A549 (cell line): ENCODE measurements around the gene SLC10A3. TPM values are rescaled to one million over a fixed set of nuclear protein-coding genes. Genes with fewer than 3 reads are reported as not detected.
A peak's percentile ranks its signal among the peaks of the same experiment; 100 is the strongest.

Source experiments
- ATAC-seq, 2 experiments: fragments of 200-7000 bp in 1 of 2; fragments of >200 bp in 1 of 2; cut with Nextera tagmentation in 1 of 2; cut with Tn5 transposase in 1 of 2; 3 replicates each; pipeline versions ENCODE4 v1.8.0 to v1.9.1; 2018 to 2020; ENCODE audit warnings: mild to moderate bottlenecking in 1 of 2, moderate library complexity in 1 of 2
- CTCF ChIA-PET: fragments of 300-600 bp; sonication (Branson Sonifier 250); formaldehyde crosslinking; extraction: SDS; loops from one replicate; lab custom pipeline; 2021; ENCODE audit warnings: antibody characterized with exemption, inconsistent platforms; lab: Yijun Ruan, JAX
- POLR2A ChIA-PET: fragments of 350-600 bp; formaldehyde crosslinking; extraction: SDS; loops from one replicate; lab custom pipeline; 2021; ENCODE audit warnings: antibody characterized with exemption, inconsistent platforms; lab: Yijun Ruan, JAX
- DNase-seq, 2 experiments: peaks; one replicate each; pipeline versions ENCODE4 v3.0.0 to v3.0.0-alpha.2; 2011 to 2016; ENCODE audit warnings: low read depth in 1 of 2, low spot score in 1 of 2
- FAIRE-seq: peaks from 2 replicates; lab custom pipeline; 2011; peaks lifted over from hg19 to GRCh38; lab: Jason Lieb, UNC
- H3K27ac ChIP-seq, 2 experiments: fragments of >200 bp; sonication (Bioruptor Twin); formaldehyde crosslinking; 3 replicates each; pipeline ENCODE4 v1.5.1; 2016 to 2017
- H3K4me1 ChIP-seq: fragments of >200 bp; sonication (Bioruptor Twin); formaldehyde crosslinking; 3 replicates; pipeline ENCODE4 v1.6.1; 2016
- H3K4me2 ChIP-seq: fragments of >200 bp; sonication (Bioruptor Twin); formaldehyde crosslinking; 3 replicates; pipeline ENCODE4 v1.6.1; 2016
- H3K4me3 ChIP-seq: fragments of >200 bp; sonication (Bioruptor Twin); formaldehyde crosslinking; 3 replicates; pipeline ENCODE4 v1.5.1; 2016
- H3K9me3 ChIP-seq: fragments of >200 bp; sonication (Bioruptor Twin); formaldehyde crosslinking; 3 replicates; pipeline ENCODE4 v1.6.1; 2016
- CBX2 ChIP-seq: fragments of 200-600 bp; sonication (generic); IDR thresholded peaks from 2 replicates; pipeline ENCODE4 v1.6.1; 2016; ENCODE audit warnings: low read depth, mild to moderate bottlenecking, borderline replicate concordance
- CBX8 ChIP-seq: fragments of 200-600 bp; sonication (generic); IDR thresholded peaks from 2 replicates; pipeline ENCODE4 v1.6.1; 2016
- CEBPB ChIP-seq, 2 experiments: fragments of >200 bp in 1 of 2; sonication (Bioruptor Twin) in 1 of 2; formaldehyde crosslinking in 1 of 2; IDR thresholded peaks; 2 replicates each; pipeline ENCODE4 v1.6.1; 2012 to 2016
- CHD2 ChIP-seq: fragments of 150-350 bp; IDR thresholded peaks from 2 replicates; pipeline ENCODE4 v1.6.1; 2014; ENCODE audit warnings: low read length; ENCODE audit not compliant: partially characterized antibody
- CHD4 ChIP-seq: fragments of 200-600 bp; sonication (generic); IDR thresholded peaks from 2 replicates; pipeline ENCODE4 v1.6.1; 2016; ENCODE audit warnings: antibody characterized with exemption, mild to moderate bottlenecking, borderline replicate concordance
- EP300 ChIP-seq, 2 experiments: fragments of >200 bp; sonication (Bioruptor Twin); formaldehyde crosslinking; IDR thresholded peaks; 2 replicates in 1 of 2; 3 replicates in 1 of 2; pipeline ENCODE4 v1.6.1; 2016 to 2017
- ESRRA ChIP-seq: fragments of 150-350 bp; IDR thresholded peaks from 2 replicates; pipeline ENCODE4 v1.6.1; 2014; ENCODE audit warnings: mild to moderate bottlenecking, low read length, borderline replicate concordance
- GATA3 ChIP-seq: IDR thresholded peaks from 2 replicates; pipeline ENCODE4 v1.6.1; 2012; ENCODE audit warnings: borderline replicate concordance
- HDAC2 ChIP-seq: fragments of 200-600 bp; sonication (generic); IDR thresholded peaks from 2 replicates; pipeline ENCODE4 v1.6.1; 2016
- HEYL ChIP-seq: fragments of 250-450 bp; sonication (Bioruptor Pico); IDR thresholded peaks from 2 replicates; pipeline ENCODE4 v1.8.0; 2021; ENCODE audit warnings: mild to moderate bottlenecking, moderate library complexity
- HOXB5 ChIP-seq: fragments of 250-450 bp; sonication (Bioruptor Pico); IDR thresholded peaks from 2 replicates; pipeline ENCODE4 v1.5.0; 2020; ENCODE audit warnings: mild to moderate bottlenecking, moderate library complexity
- JUN ChIP-seq, 2 experiments: fragments of >200 bp; sonication (Bioruptor Twin); formaldehyde crosslinking; IDR thresholded peaks; 2 replicates in 1 of 2; 3 replicates in 1 of 2; pipeline ENCODE4 v1.6.1; 2016 to 2017
- KDM1A ChIP-seq: fragments of 200-600 bp; sonication (generic); IDR thresholded peaks from 2 replicates; pipeline ENCODE4 v1.6.1; 2016; ENCODE audit warnings: low read depth, mild to moderate bottlenecking
- MAX ChIP-seq: IDR thresholded peaks from 2 replicates; pipeline ENCODE4 v1.6.1; 2012
- NFE2L2 ChIP-seq: fragments of 150-350 bp; conservative IDR thresholded peaks from 2 replicates; pipeline ENCODE4 v1.6.1; 2014; ENCODE audit warnings: low read length
- PHF8 ChIP-seq: fragments of 200-600 bp; sonication (generic); IDR thresholded peaks from 2 replicates; pipeline ENCODE4 v1.6.1; 2016; ENCODE audit warnings: low read depth, mild to moderate bottlenecking, antibody characterized with exemption, moderate library complexity, borderline replicate concordance
- POLR2A ChIP-seq: IDR thresholded peaks from 2 replicates; pipeline ENCODE4 v1.6.1; 2012; ENCODE audit warnings: mild to moderate bottlenecking, low read length
- RARB ChIP-seq: fragments of 250-450 bp; sonication (Bioruptor Pico); IDR thresholded peaks from 2 replicates; pipeline ENCODE4 v1.8.0; 2021; ENCODE audit warnings: mild to moderate bottlenecking, moderate library complexity
- RCOR1 ChIP-seq: fragments of 150-350 bp; IDR thresholded peaks from 2 replicates; pipeline ENCODE4 v1.6.1; 2014; ENCODE audit warnings: antibody characterized with exemption, low read length, low read depth
- RFX5 ChIP-seq: fragments of 450-650 bp; IDR thresholded peaks from 2 replicates; pipeline ENCODE4 v1.7.1; 2014; ENCODE audit warnings: antibody characterized with exemption, mild to moderate bottlenecking, moderate library complexity
- RNF2 ChIP-seq: fragments of 200-600 bp; sonication (generic); IDR thresholded peaks from 2 replicates; pipeline ENCODE4 v1.6.1; 2016; ENCODE audit warnings: low read depth, mild to moderate bottlenecking, antibody characterized with exemption, moderate library complexity, borderline replicate concordance
- SMC3 ChIP-seq: fragments of >200 bp; sonication (Bioruptor Twin); formaldehyde crosslinking; IDR thresholded peaks from 3 replicates; pipeline ENCODE4 v1.6.1; 2018; ENCODE audit warnings: inconsistent platforms
- SREBF2 ChIP-seq: fragments of 450-650 bp; IDR thresholded peaks from 2 replicates; pipeline ENCODE4 v1.6.1; 2014; ENCODE audit warnings: mild to moderate bottlenecking, moderate library complexity
- TFCP2L1 ChIP-seq: fragments of 250-450 bp; sonication (Bioruptor Pico); IDR thresholded peaks from 2 replicates; pipeline ENCODE4 v1.5.0; 2021; ENCODE audit warnings: mild to moderate bottlenecking
- TP53 ChIP-seq: fragments of 250-450 bp; sonication (Bioruptor Pico); IDR thresholded peaks from 2 replicates; pipeline ENCODE4 v1.5.0; 2021; ENCODE audit warnings: mild to moderate bottlenecking, moderate library complexity
- USF2 ChIP-seq: fragments of 450-650 bp; IDR thresholded peaks from 2 replicates; pipeline ENCODE4 v1.6.1; 2014; ENCODE audit warnings: antibody characterized with exemption
- ZC3H11A ChIP-seq: fragments of 450-650 bp; IDR thresholded peaks from 2 replicates; pipeline ENCODE4 v1.6.1; 2014; ENCODE audit warnings: antibody characterized with exemption, mild to moderate bottlenecking
- WGBS: methylation state at CpG from one replicate; pipeline ENCODE4 v1.1.6; 2017; ENCODE audit errors: missing lambda C conversion rate; 5-methylcytosine and 5-hydroxymethylcytosine counted together
- polyA plus RNA-seq, 4 experiments: library from polyadenylated mRNA; depleted of rRNA in 3 of 4; stranded (reverse); fragments of >200 nt; fragmentation: RNase III in 1 of 4; extraction: RNeasy Plus Mini Kit Qiagen cat#74134 plus additional on column Dnase treatment in 1 of 4; gene quantifications; 2 replicates in 3 of 4; 3 replicates in 1 of 4; pipeline ENCODE4 v1.2.3, GENCODE V29; 2011 to 2017
- TF ChIP-seq, protein P1 (sequence below): fragments of >200 bp; sonication (Bioruptor Twin); formaldehyde crosslinking; IDR thresholded peaks from 2 replicates; pipeline ENCODE4 v1.6.1; 2016
- TF ChIP-seq, protein P2 (sequence below): IDR thresholded peaks from 2 replicates; pipeline ENCODE4 v1.6.1; 2012
- TF ChIP-seq, protein P3 (sequence below): IDR thresholded peaks from 2 replicates; pipeline ENCODE4 v1.6.1; 2012; ENCODE audit warnings: low read depth, borderline replicate concordance
- TF ChIP-seq, protein P4 (sequence below): fragments of 250-450 bp; sonication (Bioruptor Pico); IDR thresholded peaks from 2 replicates; pipeline ENCODE4 v1.5.0; 2021; ENCODE audit warnings: mild to moderate bottlenecking, moderate library complexity, borderline replicate concordance
- TF ChIP-seq, protein P5 (sequence below): fragments of >200 bp; sonication (Bioruptor Twin); formaldehyde crosslinking; IDR thresholded peaks from 3 replicates; pipeline ENCODE4 v1.6.1; 2016

The SLC10A3 gene
- polyA plus RNA-seq, 2 of the 4 experiments (the other 2 are of a cell fraction), result 9.0 to 21.7 TPM

DNA sequence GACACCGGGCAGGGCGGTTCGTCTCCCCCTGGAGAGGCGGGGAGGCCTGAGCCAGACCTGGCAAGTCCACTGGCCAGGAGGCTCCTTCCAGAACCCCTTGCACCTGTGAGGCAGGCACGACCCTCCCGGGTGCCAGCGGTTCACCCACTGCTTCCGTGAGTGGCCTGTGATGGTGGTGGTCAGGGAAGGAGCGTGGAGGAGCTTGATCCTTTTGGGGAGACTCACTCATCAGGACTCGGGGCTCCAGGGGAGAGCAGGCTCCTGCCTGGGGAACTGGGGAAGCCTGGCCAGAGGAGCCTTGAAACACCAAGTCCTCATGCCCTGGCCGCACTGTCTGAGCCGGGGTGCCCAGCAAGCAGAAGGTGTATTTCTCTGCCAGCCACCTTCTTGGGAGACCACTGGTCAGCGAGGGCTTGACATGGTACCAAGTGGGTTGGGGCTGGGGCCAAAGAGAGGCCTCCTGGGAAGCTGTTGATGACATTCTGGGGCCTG is 45.6 kb downstream of the SLC10A3 start:
- ATAC-seq, result peak in 1 of 2 experiments; percentile 43; a peak in 3 of 6 replicates
- CTCF ChIA-PET, result interaction anchor here (0.8 to 3.0 kb wide), 3 partner anchors 9 to 71 kb away, joined by 3 to 11 read pairs (median 3); no protein-coding TSS in a partner anchor
- POLR2A ChIA-PET, result interaction anchor here (0.5 kb wide), 1 partner anchor 101 kb away, joined by 4 read pairs; no protein-coding TSS in a partner anchor
- H3K4me3 ChIP-seq, result peak overlapping the region; percentile 99
- 92% methylated on average over 2 of the region's 13 CpGs for WGBS
- no peak for TF ChIP-seq HDAC2
- no peak for TF ChIP-seq RCOR1
- TF ChIP-seq SREBF2, result no peak
- TF ChIP-seq RFX5, result no peak
- no peak for TF ChIP-seq PHF8
- TF ChIP-seq RARB (CRISPR knock-in tag), result no peak
- TF ChIP-seq JUN (IDR thresholded peaks at IDR 0.05), result no peak
- no peak for TF ChIP-seq HEYL (CRISPR knock-in tag)
- TF ChIP-seq KDM1A, result no peak
- TF ChIP-seq, protein P1, sequence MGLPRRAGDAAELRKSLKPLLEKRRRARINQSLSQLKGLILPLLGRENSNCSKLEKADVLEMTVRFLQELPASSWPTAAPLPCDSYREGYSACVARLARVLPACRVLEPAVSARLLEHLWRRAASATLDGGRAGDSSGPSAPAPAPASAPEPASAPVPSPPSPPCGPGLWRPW, result no peak
- no peak for TF ChIP-seq CBX8
- TF ChIP-seq, all 56 proteins: peak for 0
- H3K27ac ChIP-seq, result peak overlapping the region; percentile 92 to 96
- no peaks in the 10 kb centered on the region for H3K9me3 ChIP-seq
- FAIRE-seq (no peak), DNase-seq (no peak)
- peak overlapping the region; percentile 99 for H3K4me2 ChIP-seq
- peaks cover 12% of the 10 kb centered on the region for H3K4me1 ChIP-seq

GRCh38 chrX:154443992-154444754 is 46.3 kb downstream of the SLC10A3 start, which contains the start of gene FAM50A:
Gene FAM50A (plus strand): TSS chrX:154444141. CDS start chrX:154444236, 95 bp downstream.
- no peaks in the 10 kb centered on the region for H3K9me3 ChIP-seq
- H3K4me1 ChIP-seq, result peaks cover 12% of the 10 kb centered on the region
- ATAC-seq, result peak; percentile 79 to 87
- peak within 1 kb of the TSS; percentile 99 for H3K4me2 ChIP-seq
- TF ChIP-seq RNF2 (no peak), TP53 (no peak), CEBPB (IDR thresholded peaks at IDR 0.05) (no peak), CHD4 (no peak), HOXB5 (CRISPR knock-in tag) (no peak), CBX2 (no peak), MAX (peak; percentile 15; the same call in 1 of the 2 replicates), JUN (IDR thresholded peaks at IDR 0.05) (peak; percentile 37 to 56; a peak in 2 of 5 replicates), CBX8 (no peak), NFE2L2 (no peak), RARB (CRISPR knock-in tag) (no peak), POLR2A (peak; percentile 29; the same call in 1 of the 2 replicates), SMC3 (no peak), EP300 (IDR thresholded peaks at IDR 0.05) (no peak), USF2 (no peak), TFCP2L1 (no peak), RFX5 (no peak), GATA3 (no peak), ZC3H11A (no peak), CHD2 (no peak), ESRRA (no peak), RCOR1 (no peak)
- TF ChIP-seq, protein P2, sequence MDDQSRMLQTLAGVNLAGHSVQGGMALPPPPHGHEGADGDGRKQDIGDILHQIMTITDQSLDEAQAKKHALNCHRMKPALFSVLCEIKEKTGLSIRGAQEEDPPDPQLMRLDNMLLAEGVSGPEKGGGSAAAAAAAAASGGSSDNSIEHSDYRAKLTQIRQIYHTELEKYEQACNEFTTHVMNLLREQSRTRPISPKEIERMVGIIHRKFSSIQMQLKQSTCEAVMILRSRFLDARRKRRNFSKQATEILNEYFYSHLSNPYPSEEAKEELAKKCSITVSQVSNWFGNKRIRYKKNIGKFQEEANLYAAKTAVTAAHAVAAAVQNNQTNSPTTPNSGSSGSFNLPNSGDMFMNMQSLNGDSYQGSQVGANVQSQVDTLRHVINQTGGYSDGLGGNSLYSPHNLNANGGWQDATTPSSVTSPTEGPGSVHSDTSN, result no peak; the same call in 1 of the 2 replicates
- TF ChIP-seq, protein P3, sequence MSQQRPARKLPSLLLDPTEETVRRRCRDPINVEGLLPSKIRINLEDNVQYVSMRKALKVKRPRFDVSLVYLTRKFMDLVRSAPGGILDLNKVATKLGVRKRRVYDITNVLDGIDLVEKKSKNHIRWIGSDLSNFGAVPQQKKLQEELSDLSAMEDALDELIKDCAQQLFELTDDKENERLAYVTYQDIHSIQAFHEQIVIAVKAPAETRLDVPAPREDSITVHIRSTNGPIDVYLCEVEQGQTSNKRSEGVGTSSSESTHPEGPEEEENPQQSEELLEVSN, result no peak
- TF ChIP-seq, protein P4, sequence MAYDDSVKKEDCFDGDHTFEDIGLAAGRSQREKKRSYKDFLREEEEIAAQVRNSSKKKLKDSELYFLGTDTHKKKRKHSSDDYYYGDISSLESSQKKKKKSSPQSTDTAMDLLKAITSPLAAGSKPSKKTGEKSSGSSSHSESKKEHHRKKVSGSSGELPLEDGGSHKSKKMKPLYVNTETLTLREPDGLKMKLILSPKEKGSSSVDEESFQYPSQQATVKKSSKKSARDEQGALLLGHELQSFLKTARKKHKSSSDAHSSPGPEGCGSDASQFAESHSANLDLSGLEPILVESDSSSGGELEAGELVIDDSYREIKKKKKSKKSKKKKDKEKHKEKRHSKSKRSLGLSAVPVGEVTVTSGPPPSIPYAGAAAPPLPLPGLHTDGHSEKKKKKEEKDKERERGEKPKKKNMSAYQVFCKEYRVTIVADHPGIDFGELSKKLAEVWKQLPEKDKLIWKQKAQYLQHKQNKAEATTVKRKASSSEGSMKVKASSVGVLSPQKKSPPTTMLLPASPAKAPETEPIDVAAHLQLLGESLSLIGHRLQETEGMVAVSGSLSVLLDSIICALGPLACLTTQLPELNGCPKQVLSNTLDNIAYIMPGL (CRISPR knock-in tag), result no peak
- TF ChIP-seq, protein P5, sequence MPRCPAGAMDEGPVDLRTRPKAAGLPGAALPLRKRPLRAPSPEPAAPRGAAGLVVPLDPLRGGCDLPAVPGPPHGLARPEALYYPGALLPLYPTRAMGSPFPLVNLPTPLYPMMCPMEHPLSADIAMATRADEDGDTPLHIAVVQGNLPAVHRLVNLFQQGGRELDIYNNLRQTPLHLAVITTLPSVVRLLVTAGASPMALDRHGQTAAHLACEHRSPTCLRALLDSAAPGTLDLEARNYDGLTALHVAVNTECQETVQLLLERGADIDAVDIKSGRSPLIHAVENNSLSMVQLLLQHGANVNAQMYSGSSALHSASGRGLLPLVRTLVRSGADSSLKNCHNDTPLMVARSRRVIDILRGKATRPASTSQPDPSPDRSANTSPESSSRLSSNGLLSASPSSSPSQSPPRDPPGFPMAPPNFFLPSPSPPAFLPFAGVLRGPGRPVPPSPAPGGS, result 0 out of 3 replicates have a peak, but pooled peaks have one; percentile 32
- TF ChIP-seq, all 56 proteins: peak for 4
- no peak for FAIRE-seq
- H3K4me3 ChIP-seq, result peak within 1 kb of the TSS; percentile 99
- peak within 1 kb of the TSS; percentile 92 to 96 for H3K27ac ChIP-seq
- DNase-seq, result peak; percentile 54 to 79
- 0% methylated on average over 5 of the region's 94 CpGs for WGBS
- POLR2A ChIA-PET, result interaction anchor here (0.7 kb wide), 1 partner anchor 10 kb away, joined by 3 read pairs; no protein-coding TSS in a partner anchor
- CTCF ChIA-PET, result interaction anchor here (1.0 to 3.0 kb wide), 2 partner anchors 9 to 71 kb away, joined by 3 to 11 read pairs; no protein-coding TSS in a partner anchor
